GM12872 (cell line): ENCODE data around the gene GPBP1.

Experiments
- TF ChIP-seq, protein P1 (sequence below): IDR thresholded peaks from 3 replicates; pipeline ENCODE4 v1.5.1; 2011; ENCODE audit warnings: low read depth, mild to moderate bottlenecking, low read length, moderate library complexity; ENCODE audit not compliant: insufficient read depth

GPBP1 gene

DNA sequence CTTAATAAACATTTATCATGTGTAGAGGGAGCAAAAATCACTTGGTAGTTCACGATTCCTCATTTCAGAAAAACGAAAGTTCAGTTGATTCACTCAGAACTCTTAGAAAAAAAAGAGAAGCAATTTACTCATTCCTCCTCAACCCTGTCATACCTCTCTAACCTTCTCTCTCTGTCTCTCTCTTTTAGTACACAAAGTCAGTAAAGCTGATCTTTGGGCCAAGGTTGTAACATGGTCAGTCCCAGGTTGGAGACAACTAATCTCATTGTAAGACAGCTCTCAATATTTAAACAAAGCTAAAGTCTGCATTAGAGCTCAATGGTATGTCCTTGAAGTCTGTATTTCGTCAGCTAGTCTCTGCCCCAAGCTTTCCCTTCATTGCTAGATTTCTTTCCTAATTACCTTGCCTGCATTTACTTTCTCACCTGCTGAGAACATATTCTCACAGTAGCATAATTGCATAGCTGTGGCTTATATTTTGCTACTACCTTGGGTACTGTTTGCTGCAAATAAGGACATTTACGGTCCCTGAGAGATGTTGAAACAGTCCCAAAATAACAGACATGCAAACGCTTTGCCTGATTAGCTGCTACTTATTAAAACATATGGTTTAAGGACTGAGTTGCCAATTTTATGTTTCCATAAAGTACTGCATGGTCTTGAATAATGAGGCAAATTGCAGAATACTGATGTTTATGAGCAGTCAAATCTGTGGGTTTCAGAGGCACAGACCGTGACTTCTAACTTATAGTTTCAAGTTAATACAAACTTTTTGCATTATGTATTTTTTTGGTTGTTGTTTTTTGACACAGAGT is 138.3 kb downstream of the GPBP1 start:
- TF ChIP-seq, protein P1, sequence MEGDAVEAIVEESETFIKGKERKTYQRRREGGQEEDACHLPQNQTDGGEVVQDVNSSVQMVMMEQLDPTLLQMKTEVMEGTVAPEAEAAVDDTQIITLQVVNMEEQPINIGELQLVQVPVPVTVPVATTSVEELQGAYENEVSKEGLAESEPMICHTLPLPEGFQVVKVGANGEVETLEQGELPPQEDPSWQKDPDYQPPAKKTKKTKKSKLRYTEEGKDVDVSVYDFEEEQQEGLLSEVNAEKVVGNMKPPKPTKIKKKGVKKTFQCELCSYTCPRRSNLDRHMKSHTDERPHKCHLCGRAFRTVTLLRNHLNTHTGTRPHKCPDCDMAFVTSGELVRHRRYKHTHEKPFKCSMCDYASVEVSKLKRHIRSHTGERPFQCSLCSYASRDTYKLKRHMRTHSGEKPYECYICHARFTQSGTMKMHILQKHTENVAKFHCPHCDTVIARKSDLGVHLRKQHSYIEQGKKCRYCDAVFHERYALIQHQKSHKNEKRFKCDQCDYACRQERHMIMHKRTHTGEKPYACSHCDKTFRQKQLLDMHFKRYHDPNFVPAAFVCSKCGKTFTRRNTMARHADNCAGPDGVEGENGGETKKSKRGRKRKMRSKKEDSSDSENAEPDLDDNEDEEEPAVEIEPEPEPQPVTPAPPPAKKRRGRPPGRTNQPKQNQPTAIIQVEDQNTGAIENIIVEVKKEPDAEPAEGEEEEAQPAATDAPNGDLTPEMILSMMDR: no peak

DNA sequence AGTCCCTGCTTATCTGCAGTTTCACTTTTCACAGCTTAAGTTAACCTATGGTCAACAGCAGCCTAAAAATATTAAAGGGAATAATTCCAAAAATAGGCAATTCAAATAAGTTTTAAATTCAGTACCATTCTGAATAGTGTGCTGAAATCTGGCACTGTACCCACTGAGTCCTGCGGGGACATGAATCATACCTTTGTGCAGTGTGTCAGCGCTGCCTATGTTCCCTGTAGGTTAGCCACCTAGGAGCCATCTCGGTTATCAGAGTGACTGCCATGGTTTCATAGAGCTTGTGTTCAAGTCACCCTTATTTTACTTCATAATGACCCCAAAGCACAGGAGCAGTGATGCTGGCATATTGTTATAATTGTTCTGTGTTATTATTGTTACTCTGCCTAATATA is 139.9 kb downstream of the GPBP1 start:
- TF ChIP-seq, protein P1: no peak
